CD4-positive, alpha-beta memory T cell (primary cell): ENCODE data around the gene GPD2. TPM values are rescaled to one million over a fixed set of nuclear protein-coding genes. Genes with fewer than 3 reads are reported as not detected.

Source experiments
- CTCF ChIA-PET: fragments of 350-600 bp; sonication (Branson Sonifier 250); formaldehyde crosslinking; loops from one replicate; lab custom pipeline; 2021; ENCODE audit warnings: inconsistent platforms; ENCODE audit not compliant: partially characterized antibody; lab: Charles Lee
- POLR2A ChIA-PET: fragments of 350-600 bp; sonication (Branson Sonifier 250); formaldehyde crosslinking; loops from one replicate; lab custom pipeline; 2021; ENCODE audit not compliant: partially characterized antibody; lab: Charles Lee
- DNase-seq, 5 donors: peaks; one replicate each; pipeline versions ENCODE4 v3.0.0 to v3.0.0-alpha.2; 2020 to 2022; ENCODE audit warnings: mixed read lengths in 1 of 5
- H3K27ac ChIP-seq: one replicate; pipeline ENCODE4 v1.7.0; 2013; ENCODE audit warnings: low read depth, low read length
- H3K27me3 ChIP-seq: 2 replicates; pipeline ENCODE4 v1.7.0; 2013; ENCODE audit warnings: mild to moderate bottlenecking, low read length, moderate library complexity; ENCODE audit not compliant: insufficient read depth
- H3K36me3 ChIP-seq: 2 replicates; pipeline ENCODE4 v1.7.0; 2013; ENCODE audit warnings: mild to moderate bottlenecking, low read length, moderate library complexity; ENCODE audit not compliant: insufficient read depth
- H3K4me1 ChIP-seq: 2 replicates; pipeline ENCODE4 v1.7.0; 2013; ENCODE audit warnings: mild to moderate bottlenecking, low read length, moderate library complexity; ENCODE audit not compliant: insufficient read depth
- H3K4me3 ChIP-seq, 2 donors: one replicate each; pipeline ENCODE4 v1.7.0; 2013; ENCODE audit warnings: low read length in 2 of 2, mild to moderate bottlenecking in 1 of 2
- H3K9me3 ChIP-seq, 2 donors: one replicate each; pipeline ENCODE4 v1.7.0; 2013; ENCODE audit warnings: low read length in 2 of 2, control low read depth in 1 of 2; ENCODE audit not compliant: control insufficient read depth in 1 of 2
- H3K27ac Mint-ChIP-seq, 7 donors: one replicate each; pipeline ENCODE4 v1.8.0; 2020 to 2021; ENCODE audit warnings: mixed read lengths in 7 of 7, mild to moderate bottlenecking in 6 of 7, inconsistent platforms in 3 of 7, moderate library complexity in 3 of 7
- H3K27me3 Mint-ChIP-seq, 2 donors: one replicate each; pipeline ENCODE4 v1.8.0; 2020 to 2021; ENCODE audit warnings: mixed read lengths in 2 of 2
- H3K36me3 Mint-ChIP-seq, 2 donors: one replicate each; pipeline ENCODE4 v1.8.0; 2020 to 2021; ENCODE audit warnings: mixed read lengths in 2 of 2, inconsistent platforms in 1 of 2, mild to moderate bottlenecking in 1 of 2
- H3K4me1 Mint-ChIP-seq, 4 donors: one replicate each; pipeline ENCODE4 v1.8.0; 2020 to 2021; ENCODE audit warnings: mixed read lengths in 4 of 4, mild to moderate bottlenecking in 1 of 4
- H3K4me3 Mint-ChIP-seq, 8 donors: one replicate each; pipeline ENCODE4 v1.8.0; 2020 to 2021; ENCODE audit warnings: mixed read lengths in 8 of 8, mild to moderate bottlenecking in 7 of 8, moderate library complexity in 6 of 8, inconsistent platforms in 3 of 8
- H3K9me3 Mint-ChIP-seq, 8 donors: one replicate each; pipeline ENCODE4 v1.8.0; 2020 to 2021; ENCODE audit warnings: mixed read lengths in 8 of 8, mild to moderate bottlenecking in 5 of 8, inconsistent platforms in 3 of 8, moderate library complexity in 1 of 8
- intact Hi-C: fragments of 100-400 bp; cut with micrococcal nuclease; formaldehyde crosslinking; loops from one replicate; pipeline ENCODE4 v1.15.1; 2023
- polyA plus RNA-seq, 2 donors: library from polyadenylated mRNA; unstranded; fragments of 300-500 nt; fragmentation: Illumina TruSeq; gene quantifications; one replicate each; pipeline ENCODE4 v1.2.3, GENCODE V29; 2021
- total RNA-seq, 2 experiments: library from RNA; stranded (reverse); gene quantifications; one replicate each; pipeline ENCODE4 v1.2.3, GENCODE V29; 2021

Gene GPD2
- total and polyA plus RNA-seq, 4 experiments from 2014 or later, result 3.5 to 13.1 (median 10.0) TPM

- H3K27ac Mint-ChIP-seq, result no peak overlapping the region
These were observed 69.5 kb downstream of the GPD2 start for GRCh38 chr2:156505696-156506095.

GRCh38 chr2:156511122-156511521 lies 74.9 kb downstream of the GPD2 start:
- H3K27ac ChIP-seq, result no peak overlapping the region
- H3K4me3 ChIP-seq, result no peak overlapping the region
- no peaks in the 10 kb centered on the region for H3K4me1 ChIP-seq
- intact Hi-C loops, result no loop called here
- POLR2A ChIA-PET, result no interaction called here
- Mint-ChIP-seq H3K36me3 (peaks cover 35 to 48% of the 10 kb centered on the region in 2 donors), H3K9me3 (no peaks in the 10 kb centered on the region), H3K4me1 (peaks cover 0 to 4% (median 0%) of the 10 kb centered on the region in 4 donors), H3K27ac (no peak overlapping the region), H3K27me3 (no peaks in the 10 kb centered on the region), H3K4me3 (no peak overlapping the region)
- no peaks in the 10 kb centered on the region for H3K27me3 ChIP-seq
- CTCF ChIA-PET, result no interaction called here
- H3K36me3 ChIP-seq, result no peaks in the 10 kb centered on the region
- H3K9me3 ChIP-seq, result no peaks in the 10 kb centered on the region
- no peak for DNase-seq

More at GRCh38 chr2:156505696-156506095, 69.5 kb downstream of the GPD2 start:
- Histone ChIP-seq H3K9me3 (no peaks in the 10 kb centered on the region), H3K27ac (no peak overlapping the region), H3K4me1 (no peaks in the 10 kb centered on the region), H3K4me3 (no peak overlapping the region), H3K27me3 (no peaks in the 10 kb centered on the region), H3K36me3 (no peaks in the 10 kb centered on the region)
- Mint-ChIP-seq H3K4me1 (peaks cover 0 to 4% (median 0%) of the 10 kb centered on the region in 4 donors), H3K4me3 (no peak overlapping the region), H3K9me3 (no peaks in the 10 kb centered on the region), H3K36me3 (peaks cover 6 to 7% of the 10 kb centered on the region in 2 donors), H3K27me3 (no peaks in the 10 kb centered on the region)
- CTCF ChIA-PET, result no interaction called here
- intact Hi-C loops, result no loop called here
- DNase-seq, result no peak
- POLR2A ChIA-PET, result no interaction called here

GRCh38 chr2:156511803-156512202 lies 75.6 kb downstream of the GPD2 start:
- Histone ChIP-seq H3K27me3 (no peaks in the 10 kb centered on the region), H3K4me1 (no peaks in the 10 kb centered on the region), H3K9me3 (no peaks in the 10 kb centered on the region), H3K27ac (no peak overlapping the region), H3K4me3 (no peak overlapping the region), H3K36me3 (no peaks in the 10 kb centered on the region)
- Mint-ChIP-seq H3K27ac (no peak overlapping the region), H3K36me3 (peaks cover 35 to 52% of the 10 kb centered on the region in 2 donors), H3K9me3 (no peaks in the 10 kb centered on the region), H3K27me3 (no peaks in the 10 kb centered on the region), H3K4me1 (peaks cover 0 to 4% (median 0%) of the 10 kb centered on the region in 4 donors), H3K4me3 (no peak overlapping the region)
- DNase-seq, result no peak
- ChIA-PET CTCF (no interaction called here), POLR2A (no interaction called here)
- intact Hi-C loops, result no loop called here

GRCh38 chr2:156512451-156512850 lies 76.3 kb downstream of the GPD2 start:
- intact Hi-C loops, result no loop called here
- Mint-ChIP-seq H3K4me1 (peaks cover 0 to 4% (median 0%) of the 10 kb centered on the region in 4 donors), H3K36me3 (peaks cover 39 to 56% of the 10 kb centered on the region in 2 donors), H3K27me3 (no peaks in the 10 kb centered on the region), H3K27ac (no peak overlapping the region), H3K4me3 (no peak overlapping the region), H3K9me3 (no peaks in the 10 kb centered on the region)
- CTCF ChIA-PET, result interaction anchor here (0.5 kb wide), 1 partner anchor 18 kb away, joined by 3 read pairs; no protein-coding TSS in a partner anchor
- H3K4me3 ChIP-seq, result no peak overlapping the region
- no peaks in the 10 kb centered on the region for H3K4me1 ChIP-seq
- H3K36me3 ChIP-seq, result no peaks in the 10 kb centered on the region
- no peak for DNase-seq
- POLR2A ChIA-PET, result no interaction called here
- H3K27me3 ChIP-seq, result no peaks in the 10 kb centered on the region
- no peaks in the 10 kb centered on the region for H3K9me3 ChIP-seq
- H3K27ac ChIP-seq, result no peak overlapping the region

GRCh38 chr2:156513219-156513618 lies 77.0 kb downstream of the GPD2 start:
- no peaks in the 10 kb centered on the region for H3K36me3 ChIP-seq
- H3K4me3 ChIP-seq, result no peak overlapping the region
- H3K27me3 Mint-ChIP-seq, result no peaks in the 10 kb centered on the region
- H3K27ac Mint-ChIP-seq, result no peak overlapping the region
- no peak overlapping the region for H3K4me3 Mint-ChIP-seq
- intact Hi-C loops, result no loop called here
- DNase-seq, result no peak
- H3K27me3 ChIP-seq, result no peaks in the 10 kb centered on the region
- no peaks in the 10 kb centered on the region for H3K9me3 Mint-ChIP-seq
- POLR2A ChIA-PET, result no interaction called here
- H3K4me1 ChIP-seq, result no peaks in the 10 kb centered on the region
- H3K4me1 Mint-ChIP-seq, result peaks cover 0 to 2% (median 0%) of the 10 kb centered on the region in 4 donors
- H3K9me3 ChIP-seq, result no peaks in the 10 kb centered on the region
- CTCF ChIA-PET, result no interaction called here
- H3K36me3 Mint-ChIP-seq, result peaks cover 45 to 60% of the 10 kb centered on the region in 2 donors
- no peak overlapping the region for H3K27ac ChIP-seq

GRCh38 chr2:156517419-156517818 lies 81.2 kb downstream of the GPD2 start:
- DNase-seq, result no peak
- H3K9me3 Mint-ChIP-seq, result no peaks in the 10 kb centered on the region
- H3K27ac Mint-ChIP-seq, result no peak overlapping the region
- H3K27me3 Mint-ChIP-seq, result no peaks in the 10 kb centered on the region
- peaks cover 47 to 55% of the 10 kb centered on the region in 2 donors for H3K36me3 Mint-ChIP-seq
- H3K4me3 Mint-ChIP-seq, result no peak overlapping the region
- POLR2A ChIA-PET, result no interaction called here
- no peaks in the 10 kb centered on the region for H3K36me3 ChIP-seq
- intact Hi-C loops, result no loop called here
- H3K9me3 ChIP-seq, result no peaks in the 10 kb centered on the region
- H3K4me1 ChIP-seq, result no peaks in the 10 kb centered on the region
- no peak overlapping the region for H3K27ac ChIP-seq
- no peak overlapping the region for H3K4me3 ChIP-seq
- CTCF ChIA-PET, result no interaction called here
- H3K4me1 Mint-ChIP-seq, result peaks cover 0 to 1% (median 0%) of the 10 kb centered on the region in 4 donors
- no peaks in the 10 kb centered on the region for H3K27me3 ChIP-seq

GRCh38 chr2:156518138-156518537 lies 82.0 kb downstream of the GPD2 start:
- Histone ChIP-seq H3K9me3 (no peaks in the 10 kb centered on the region), H3K4me1 (no peaks in the 10 kb centered on the region), H3K36me3 (no peaks in the 10 kb centered on the region), H3K27ac (no peak overlapping the region), H3K4me3 (no peak overlapping the region), H3K27me3 (no peaks in the 10 kb centered on the region)
- DNase-seq, result no peak
- H3K4me1 Mint-ChIP-seq, result peaks cover 0 to 3% (median 0%) of the 10 kb centered on the region in 4 donors
- no peak overlapping the region for H3K4me3 Mint-ChIP-seq
- no peak overlapping the region for H3K27ac Mint-ChIP-seq
- peaks cover 46 to 53% of the 10 kb centered on the region in 2 donors for H3K36me3 Mint-ChIP-seq
- POLR2A ChIA-PET, result no interaction called here
- H3K27me3 Mint-ChIP-seq, result no peaks in the 10 kb centered on the region
- H3K9me3 Mint-ChIP-seq, result no peaks in the 10 kb centered on the region
- CTCF ChIA-PET, result no interaction called here
- intact Hi-C loops, result no loop called here
